ENCODE data around the gene SLC9A6. TPM values are rescaled to one million over a fixed set of nuclear protein-coding genes. Genes with fewer than 3 reads are reported as not detected.

SLC9A6 gene
- total and polyA plus RNA-seq, 9 of the 15 experiments (the other 6 are each of a cell fraction or from before 2014, with no cell fraction given) = 3.7 to 13.9 (median 9.9) TPM

DNA sequence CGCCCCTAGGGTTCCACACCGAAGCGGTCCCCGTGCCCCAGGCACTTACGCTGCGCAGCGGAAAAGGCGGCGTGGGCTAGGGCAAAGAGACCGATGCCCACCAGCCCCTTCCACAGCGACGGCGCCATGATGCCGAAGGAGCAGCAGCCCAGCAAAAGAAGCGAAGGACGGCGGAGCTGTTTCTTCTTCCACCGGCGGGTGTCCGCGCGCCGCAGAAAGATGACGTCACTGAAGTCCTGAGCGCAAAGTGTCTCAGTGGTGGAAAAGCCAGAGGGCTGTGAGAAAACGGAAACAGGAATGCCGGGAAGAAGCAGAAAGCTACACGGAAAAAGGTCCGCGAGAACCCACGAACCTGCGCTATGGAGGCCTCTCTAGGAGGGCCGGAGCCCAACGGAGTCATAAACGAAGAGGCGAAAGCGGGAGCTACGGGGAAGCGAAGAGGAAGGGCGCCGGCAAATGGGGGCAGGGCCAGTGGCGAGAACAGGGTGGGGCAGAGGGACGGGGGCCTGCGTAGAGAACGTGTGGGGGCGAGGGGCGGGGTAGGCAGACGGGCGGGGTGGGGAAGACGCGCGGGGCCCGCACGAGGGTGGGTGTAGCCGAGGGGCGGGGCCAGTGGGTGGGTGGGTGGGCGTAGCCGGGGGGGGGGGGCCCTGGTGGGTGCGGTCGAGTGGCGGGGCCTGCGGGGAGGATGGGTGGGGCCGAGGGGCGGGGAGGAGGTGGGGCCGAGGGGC, 11.5 kb upstream of the SLC9A6 start, which contains the start of gene MMGT1 (continued):
- peak; percentile 94 for TF ChIP-seq JUND (IDR thresholded peaks at IDR 0.05; ENCODE audit: borderline replicate concordance, low read depth, low read length)
- peak; percentile 84; the same call in 2 of the 3 replicates for TF ChIP-seq JUND (tag; IDR thresholded peaks at IDR 0.05; ENCODE audit: borderline replicate concordance, low read depth, low read length)
- TF ChIP-seq TRIM28 (IDR thresholded peaks at IDR 0.05) = peak; percentile 51; the same call in 1 of the 2 replicates
- TF ChIP-seq, protein P1, sequence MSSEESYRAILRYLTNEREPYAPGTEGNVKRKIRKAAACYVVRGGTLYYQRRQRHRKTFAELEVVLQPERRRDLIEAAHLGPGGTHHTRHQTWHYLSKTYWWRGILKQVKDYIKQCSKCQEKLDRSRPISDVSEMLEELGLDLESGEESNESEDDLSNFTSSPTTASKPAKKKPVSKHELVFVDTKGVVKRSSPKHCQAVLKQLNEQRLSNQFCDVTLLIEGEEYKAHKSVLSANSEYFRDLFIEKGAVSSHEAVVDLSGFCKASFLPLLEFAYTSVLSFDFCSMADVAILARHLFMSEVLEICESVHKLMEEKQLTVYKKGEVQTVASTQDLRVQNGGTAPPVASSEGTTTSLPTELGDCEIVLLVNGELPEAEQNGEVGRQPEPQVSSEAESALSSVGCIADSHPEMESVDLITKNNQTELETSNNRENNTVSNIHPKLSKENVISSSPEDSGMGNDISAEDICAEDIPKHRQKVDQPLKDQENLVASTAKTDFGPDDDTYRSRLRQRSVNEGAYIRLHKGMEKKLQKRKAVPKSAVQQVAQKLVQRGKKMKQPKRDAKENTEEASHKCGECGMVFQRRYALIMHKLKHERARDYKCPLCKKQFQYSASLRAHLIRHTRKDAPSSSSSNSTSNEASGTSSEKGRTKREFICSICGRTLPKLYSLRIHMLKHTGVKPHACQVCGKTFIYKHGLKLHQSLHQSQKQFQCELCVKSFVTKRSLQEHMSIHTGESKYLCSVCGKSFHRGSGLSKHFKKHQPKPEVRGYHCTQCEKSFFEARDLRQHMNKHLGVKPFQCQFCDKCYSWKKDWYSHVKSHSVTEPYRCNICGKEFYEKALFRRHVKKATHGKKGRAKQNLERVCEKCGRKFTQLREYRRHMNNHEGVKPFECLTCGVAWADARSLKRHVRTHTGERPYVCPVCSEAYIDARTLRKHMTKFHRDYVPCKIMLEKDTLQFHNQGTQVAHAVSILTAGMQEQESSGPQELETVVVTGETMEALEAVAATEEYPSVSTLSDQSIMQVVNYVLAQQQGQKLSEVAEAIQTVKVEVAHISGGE (CRISPR knock-in tag; IDR thresholded peaks at IDR 0.05) = peak in 1 of 3 experiments; percentile 91; a peak in 2 of 6 replicates
- no peak for TF ChIP-seq FOXM1 (IDR thresholded peaks at IDR 0.05; ENCODE audit: low read depth)
- TF ChIP-seq FOXM1 (CRISPR knock-in tag; IDR thresholded peaks at IDR 0.05; ENCODE audit: low read depth) = 0 out of 2 replicates have a peak, but pooled peaks have one; percentile 43
- peak; percentile 83 for TF ChIP-seq JUN (IDR thresholded peaks at IDR 0.05; ENCODE audit: borderline replicate concordance, low read depth, low read length)
- TF ChIP-seq JUN (CRISPR knock-in tag; IDR thresholded peaks at IDR 0.05; ENCODE audit: borderline replicate concordance) = no peak
- TF ChIP-seq, protein P2, sequence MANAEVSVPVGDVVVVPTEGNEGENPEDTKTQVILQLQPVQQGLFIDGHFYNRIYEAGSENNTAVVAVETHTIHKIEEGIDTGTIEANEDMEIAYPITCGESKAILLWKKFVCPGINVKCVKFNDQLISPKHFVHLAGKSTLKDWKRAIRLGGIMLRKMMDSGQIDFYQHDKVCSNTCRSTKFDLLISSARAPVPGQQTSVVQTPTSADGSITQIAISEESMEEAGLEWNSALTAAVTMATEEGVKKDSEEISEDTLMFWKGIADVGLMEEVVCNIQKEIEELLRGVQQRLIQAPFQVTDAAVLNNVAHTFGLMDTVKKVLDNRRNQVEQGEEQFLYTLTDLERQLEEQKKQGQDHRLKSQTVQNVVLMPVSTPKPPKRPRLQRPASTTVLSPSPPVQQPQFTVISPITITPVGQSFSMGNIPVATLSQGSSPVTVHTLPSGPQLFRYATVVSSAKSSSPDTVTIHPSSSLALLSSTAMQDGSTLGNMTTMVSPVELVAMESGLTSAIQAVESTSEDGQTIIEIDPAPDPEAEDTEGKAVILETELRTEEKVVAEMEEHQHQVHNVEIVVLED (CRISPR knock-in tag; IDR thresholded peaks at IDR 0.05) = peak; percentile 59
- TF ChIP-seq ZNF445 (CRISPR knock-in tag; IDR thresholded peaks at IDR 0.05; ENCODE audit: low read depth) = no peak
- no peak for TF ChIP-seq HIVEP1 (CRISPR knock-in tag; IDR thresholded peaks at IDR 0.05)
- TF ChIP-seq, protein P3, sequence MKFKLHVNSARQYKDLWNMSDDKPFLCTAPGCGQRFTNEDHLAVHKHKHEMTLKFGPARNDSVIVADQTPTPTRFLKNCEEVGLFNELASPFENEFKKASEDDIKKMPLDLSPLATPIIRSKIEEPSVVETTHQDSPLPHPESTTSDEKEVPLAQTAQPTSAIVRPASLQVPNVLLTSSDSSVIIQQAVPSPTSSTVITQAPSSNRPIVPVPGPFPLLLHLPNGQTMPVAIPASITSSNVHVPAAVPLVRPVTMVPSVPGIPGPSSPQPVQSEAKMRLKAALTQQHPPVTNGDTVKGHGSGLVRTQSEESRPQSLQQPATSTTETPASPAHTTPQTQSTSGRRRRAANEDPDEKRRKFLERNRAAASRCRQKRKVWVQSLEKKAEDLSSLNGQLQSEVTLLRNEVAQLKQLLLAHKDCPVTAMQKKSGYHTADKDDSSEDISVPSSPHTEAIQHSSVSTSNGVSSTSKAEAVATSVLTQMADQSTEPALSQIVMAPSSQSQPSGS (CRISPR knock-in tag; IDR thresholded peaks at IDR 0.05) = peak; percentile 81; the same call in 1 of the 2 replicates
- TF ChIP-seq LARP7 (IDR thresholded peaks at IDR 0.05) = 0 out of 2 replicates have a peak, but pooled peaks have one; percentile 14
- no peak; the same call in 1 of the 2 replicates for TF ChIP-seq CTBP1 (IDR thresholded peaks at IDR 0.05; ENCODE audit: borderline replicate concordance)
- peak; percentile 54 to 62; a peak in 3 of 4 replicates for TF ChIP-seq NRF1 (conservative IDR thresholded peaks at IDR 0.05 in 1 of 2, IDR thresholded peaks at IDR 0.05 in 1 of 2)
- TF ChIP-seq ZC3H4 (CRISPR knock-in tag; IDR thresholded peaks at IDR 0.05; ENCODE audit: borderline replicate concordance) = no peak
- TF ChIP-seq PTRF (tag; IDR thresholded peaks at IDR 0.05) = no peak
- TF ChIP-seq, protein P4, sequence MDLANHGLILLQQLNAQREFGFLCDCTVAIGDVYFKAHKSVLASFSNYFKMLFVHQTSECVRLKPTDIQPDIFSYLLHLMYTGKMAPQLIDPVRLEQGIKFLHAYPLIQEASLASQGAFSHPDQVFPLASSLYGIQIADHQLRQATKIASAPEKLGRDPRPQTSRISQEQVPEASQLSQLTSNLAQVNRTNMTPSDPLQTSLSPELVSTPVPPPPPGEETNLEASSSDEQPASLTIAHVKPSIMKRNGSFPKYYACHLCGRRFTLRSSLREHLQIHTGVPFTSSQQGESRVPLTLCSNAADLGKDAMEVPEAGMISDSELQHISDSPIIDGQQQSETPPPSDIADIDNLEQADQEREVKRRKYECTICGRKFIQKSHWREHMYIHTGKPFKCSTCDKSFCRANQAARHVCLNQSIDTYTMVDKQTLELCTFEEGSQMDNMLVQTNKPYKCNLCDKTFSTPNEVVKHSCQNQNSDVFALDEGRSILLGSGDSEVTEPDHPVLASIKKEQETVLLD (IDR thresholded peaks at IDR 0.05) = peak; percentile 65; the same call in 1 of the 2 replicates
- peak; percentile 24; the same call in 1 of the 2 replicates for TF ChIP-seq ZFX (CRISPR knock-in tag; IDR thresholded peaks at IDR 0.05)

Data from K562 (cell line).